Fibroblast of mammary gland (primary cell): ENCODE results near the gene SCD5.

ENCODE experiments used
- DNase-seq: peaks from one replicate; pipeline ENCODE4 v3.0.0-alpha.2; 2010; ENCODE audit warnings: low read depth
- H3K4me3 ChIP-seq: 2 replicates; pipeline ENCODE4 v1.5.1; 2011; ENCODE audit warnings: low read depth, mild to moderate bottlenecking, low read length, moderate library complexity; ENCODE audit not compliant: control insufficient read depth
- TF ChIP-seq, protein P1 (sequence below): conservative IDR thresholded peaks from 2 replicates; pipeline ENCODE4 v1.5.1; 2011; ENCODE audit warnings: low read depth, low read length, inconsistent platforms; ENCODE audit not compliant: control insufficient read depth, insufficient read depth

SCD5 gene

DNA sequence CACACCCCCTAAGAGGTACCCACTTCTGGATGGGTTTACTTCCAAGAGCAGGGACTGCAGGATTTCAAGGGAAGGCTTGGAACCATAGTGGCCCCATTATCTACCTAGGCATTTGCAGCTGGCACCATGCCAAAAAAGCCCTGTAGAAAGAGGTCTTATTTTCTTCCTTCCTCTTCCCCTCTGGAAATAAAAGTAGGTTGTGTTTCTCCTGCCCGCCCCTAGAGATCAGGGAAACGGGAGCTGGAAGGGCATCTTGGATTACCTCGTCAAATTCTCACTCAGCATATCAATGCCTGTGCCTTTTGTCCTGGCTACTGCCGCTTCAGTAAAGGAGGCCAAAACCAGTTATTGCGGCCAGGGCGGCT lies 1.6 kb downstream of the SCD5 start:
- DNase-seq = no peak
- peak overlapping the region; percentile 58 for H3K4me3 ChIP-seq
- TF ChIP-seq, protein P1, sequence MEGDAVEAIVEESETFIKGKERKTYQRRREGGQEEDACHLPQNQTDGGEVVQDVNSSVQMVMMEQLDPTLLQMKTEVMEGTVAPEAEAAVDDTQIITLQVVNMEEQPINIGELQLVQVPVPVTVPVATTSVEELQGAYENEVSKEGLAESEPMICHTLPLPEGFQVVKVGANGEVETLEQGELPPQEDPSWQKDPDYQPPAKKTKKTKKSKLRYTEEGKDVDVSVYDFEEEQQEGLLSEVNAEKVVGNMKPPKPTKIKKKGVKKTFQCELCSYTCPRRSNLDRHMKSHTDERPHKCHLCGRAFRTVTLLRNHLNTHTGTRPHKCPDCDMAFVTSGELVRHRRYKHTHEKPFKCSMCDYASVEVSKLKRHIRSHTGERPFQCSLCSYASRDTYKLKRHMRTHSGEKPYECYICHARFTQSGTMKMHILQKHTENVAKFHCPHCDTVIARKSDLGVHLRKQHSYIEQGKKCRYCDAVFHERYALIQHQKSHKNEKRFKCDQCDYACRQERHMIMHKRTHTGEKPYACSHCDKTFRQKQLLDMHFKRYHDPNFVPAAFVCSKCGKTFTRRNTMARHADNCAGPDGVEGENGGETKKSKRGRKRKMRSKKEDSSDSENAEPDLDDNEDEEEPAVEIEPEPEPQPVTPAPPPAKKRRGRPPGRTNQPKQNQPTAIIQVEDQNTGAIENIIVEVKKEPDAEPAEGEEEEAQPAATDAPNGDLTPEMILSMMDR = no peak

GRCh38 chr4:82792912-82793649 lies 5.5 kb downstream of the SCD5 start:
- TF ChIP-seq, protein P1 = no peak
- no peak for DNase-seq
- no peak overlapping the region for H3K4me3 ChIP-seq

DNA sequence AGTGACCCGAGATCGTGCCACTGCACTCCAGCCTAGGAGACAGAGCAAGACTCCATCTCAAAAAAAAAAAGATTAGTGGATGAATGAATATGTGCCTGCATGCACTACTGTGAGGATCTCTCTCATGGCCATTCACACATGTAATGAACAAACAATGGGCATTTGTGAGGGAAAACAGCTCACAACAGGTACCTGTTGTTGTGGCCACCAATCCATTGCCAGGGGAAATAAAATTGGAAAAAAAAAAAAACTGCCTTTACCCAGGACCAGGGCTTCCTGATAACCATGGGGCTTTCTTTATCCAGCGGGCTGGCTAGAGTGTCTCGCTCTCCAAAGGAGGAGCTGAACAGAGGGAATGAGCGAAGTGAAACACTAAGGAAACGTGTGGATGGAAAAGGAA lies 7.4 kb downstream of the SCD5 start:
- TF ChIP-seq, protein P1 = no peak
- no peak overlapping the region for H3K4me3 ChIP-seq

GRCh38 chr4:82790060-82790660 lies 8.4 kb downstream of the SCD5 start:
- no peak for DNase-seq
- H3K4me3 ChIP-seq = no peak overlapping the region
- TF ChIP-seq, protein P1 = no peak

More for the DNA sequence above, 7.4 kb downstream of the SCD5 start:
- DNase-seq = no peak

DNA sequence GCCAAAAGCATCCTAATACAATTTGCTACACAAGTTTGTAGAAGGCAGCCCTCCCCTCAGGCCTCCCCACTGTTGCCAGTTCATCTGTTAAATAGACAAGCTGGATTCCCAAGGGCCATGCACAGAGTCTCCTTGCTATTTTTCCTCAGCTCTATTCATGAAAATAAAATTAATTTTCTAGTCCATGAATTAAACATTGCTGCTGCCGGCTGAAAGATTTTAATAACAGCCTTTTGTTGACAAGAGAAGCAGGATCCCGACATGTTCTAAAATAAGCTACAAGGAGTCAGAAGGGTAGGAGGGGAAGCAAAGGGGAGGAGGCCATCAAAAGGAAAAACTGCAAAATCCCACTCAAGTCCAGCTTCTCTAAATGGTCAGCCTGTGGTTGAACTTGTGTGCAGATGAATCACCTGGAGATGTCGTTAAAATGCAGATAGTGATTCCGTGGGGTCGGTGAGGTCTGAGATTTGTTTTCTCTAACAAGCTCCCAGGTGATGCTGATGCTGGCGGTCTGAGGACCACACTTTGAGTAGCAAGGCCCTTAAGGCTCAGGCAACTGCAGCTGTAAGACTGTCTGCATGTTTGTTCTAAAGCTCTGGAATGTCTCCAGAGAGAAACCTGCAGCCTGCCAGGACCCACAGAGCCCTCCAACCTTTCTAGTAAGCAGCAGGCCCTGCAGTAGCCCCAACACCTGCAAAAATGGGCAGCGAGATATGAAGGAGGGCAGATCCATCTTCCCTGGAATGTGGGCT lies 9.4 kb downstream of the SCD5 start:
- no peak overlapping the region for H3K4me3 ChIP-seq
- TF ChIP-seq, protein P1 = no peak
- no peak for DNase-seq

DNA sequence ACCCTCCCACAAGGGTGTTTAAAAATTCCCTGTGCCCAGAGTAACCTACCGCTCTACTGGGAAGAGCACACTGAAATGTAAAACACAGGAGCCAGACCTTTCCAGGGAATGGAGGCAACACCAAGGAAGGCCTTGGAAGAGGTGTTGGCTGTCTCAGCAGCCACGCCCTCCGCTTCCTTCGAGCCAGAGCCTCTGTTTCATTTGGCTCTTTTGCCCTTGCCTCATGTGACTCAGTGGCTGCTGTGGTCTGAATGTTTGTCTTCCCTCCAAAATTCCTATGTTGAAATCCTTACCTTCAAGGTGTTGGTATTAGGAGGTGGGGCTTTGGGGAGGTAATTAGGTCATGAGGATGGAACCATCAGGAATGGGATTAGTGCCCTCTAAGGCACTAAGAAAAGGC lies 11.3 kb downstream of the SCD5 start:
- DNase-seq = peak; percentile 56
- TF ChIP-seq, protein P1 = no peak
- H3K4me3 ChIP-seq = no peak overlapping the region
